Tibial artery (tissue), 4 donors: ENCODE measurements around the gene WDHD1.
"Not testable (repeated sequence)": the region's sequence is repeated elsewhere in the genome, so short reads cannot be mapped to it uniquely, and the experiment has no call there.

Experiments
- DNase-seq, 2 donors: peaks; one replicate each; pipeline ENCODE4 v3.0.0-alpha.2; 2019
- H3K27ac ChIP-seq, 2 donors: fragments of 200-600 bp; sonication (generic) in 1 of 2; 1 replicate in 1 of 2; 2 replicates in 1 of 2; pipeline ENCODE4 v1.5.1; 2018 to 2019; ENCODE audit warnings: mild to moderate bottlenecking in 1 of 2
- H3K27me3 ChIP-seq, 2 donors: fragments of 200-600 bp; sonication (generic) in 1 of 2; one replicate each; pipeline versions ENCODE4 v1.5.1 to v1.6.0; 2016 to 2019
- H3K36me3 ChIP-seq, 3 donors: fragments of 200-600 bp; sonication (generic) in 2 of 3; one replicate each; pipeline ENCODE4 v1.5.1; 2016 to 2019; ENCODE audit warnings: mild to moderate bottlenecking in 2 of 3
- H3K4me1 ChIP-seq, 4 donors: fragments of 200-600 bp; sonication (generic) in 2 of 4; 1 replicate in 3 of 4; 2 replicates in 1 of 4; pipeline ENCODE4 v1.5.1; 2016 to 2019
- H3K4me3 ChIP-seq, 2 donors: fragments of 200-600 bp; sonication (generic) in 1 of 2; 1 replicate in 1 of 2; 2 replicates in 1 of 2; pipeline ENCODE4 v1.5.1; 2018 to 2019; ENCODE audit warnings: mild to moderate bottlenecking in 2 of 2
- H3K9me3 ChIP-seq, 3 donors: fragments of 200-600 bp; sonication (generic) in 1 of 3; one replicate each; pipeline ENCODE4 v1.5.1; 2016 to 2019
- intact Hi-C: fragments of 100-400 bp; cut with DNase I; formaldehyde crosslinking; loops from one replicate; pipeline ENCODE4 v1.15.0; 2023; ENCODE audit warnings: low total_unique reads
- TF ChIP-seq, protein P1 (sequence below), 2 experiments: fragments of 200-600 bp in 1 of 2; fragments of 450-650 bp in 1 of 2; IDR thresholded peaks; one replicate each; pipeline ENCODE4 v1.5.1; 2017 to 2019; ENCODE audit warnings: antibody characterized with exemption in 2 of 2, mild to moderate bottlenecking in 1 of 2, moderate library complexity in 1 of 2

The WDHD1 gene

DNA sequence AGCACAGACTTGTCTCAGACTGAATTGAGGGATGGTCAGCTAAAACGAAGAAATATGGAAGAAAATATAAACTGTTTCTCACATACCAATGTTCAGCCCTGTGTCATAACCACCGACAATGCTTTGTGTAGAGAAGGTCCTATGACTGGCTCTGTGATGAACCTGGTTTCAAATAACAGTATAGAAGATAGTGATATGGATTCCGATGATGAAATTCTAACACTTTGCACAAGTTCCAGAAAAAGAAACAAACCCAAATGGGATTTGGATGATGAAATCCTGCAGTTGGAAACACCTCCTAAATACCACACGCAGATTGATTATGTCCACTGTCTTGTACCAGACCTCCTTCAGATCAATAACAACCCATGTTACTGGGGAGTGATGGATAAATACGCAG is 16.6 kb upstream of the WDHD1 start:
- H3K4me1 ChIP-seq = no peaks in the 10 kb centered on the region
- DNase-seq = no peak
- H3K4me3 ChIP-seq = no peak overlapping the region
- H3K27ac ChIP-seq = no peak overlapping the region
- TF ChIP-seq, protein P1, sequence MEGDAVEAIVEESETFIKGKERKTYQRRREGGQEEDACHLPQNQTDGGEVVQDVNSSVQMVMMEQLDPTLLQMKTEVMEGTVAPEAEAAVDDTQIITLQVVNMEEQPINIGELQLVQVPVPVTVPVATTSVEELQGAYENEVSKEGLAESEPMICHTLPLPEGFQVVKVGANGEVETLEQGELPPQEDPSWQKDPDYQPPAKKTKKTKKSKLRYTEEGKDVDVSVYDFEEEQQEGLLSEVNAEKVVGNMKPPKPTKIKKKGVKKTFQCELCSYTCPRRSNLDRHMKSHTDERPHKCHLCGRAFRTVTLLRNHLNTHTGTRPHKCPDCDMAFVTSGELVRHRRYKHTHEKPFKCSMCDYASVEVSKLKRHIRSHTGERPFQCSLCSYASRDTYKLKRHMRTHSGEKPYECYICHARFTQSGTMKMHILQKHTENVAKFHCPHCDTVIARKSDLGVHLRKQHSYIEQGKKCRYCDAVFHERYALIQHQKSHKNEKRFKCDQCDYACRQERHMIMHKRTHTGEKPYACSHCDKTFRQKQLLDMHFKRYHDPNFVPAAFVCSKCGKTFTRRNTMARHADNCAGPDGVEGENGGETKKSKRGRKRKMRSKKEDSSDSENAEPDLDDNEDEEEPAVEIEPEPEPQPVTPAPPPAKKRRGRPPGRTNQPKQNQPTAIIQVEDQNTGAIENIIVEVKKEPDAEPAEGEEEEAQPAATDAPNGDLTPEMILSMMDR (IDR thresholded peaks at IDR 0.05) = no peak
- no peaks in the 10 kb centered on the region for H3K27me3 ChIP-seq
- no peaks in the 10 kb centered on the region for H3K9me3 ChIP-seq
- H3K36me3 ChIP-seq = peaks cover 13 to 17% (median 15%) of the 10 kb centered on the region in 3 donors
- intact Hi-C loops = no loop called here

DNA sequence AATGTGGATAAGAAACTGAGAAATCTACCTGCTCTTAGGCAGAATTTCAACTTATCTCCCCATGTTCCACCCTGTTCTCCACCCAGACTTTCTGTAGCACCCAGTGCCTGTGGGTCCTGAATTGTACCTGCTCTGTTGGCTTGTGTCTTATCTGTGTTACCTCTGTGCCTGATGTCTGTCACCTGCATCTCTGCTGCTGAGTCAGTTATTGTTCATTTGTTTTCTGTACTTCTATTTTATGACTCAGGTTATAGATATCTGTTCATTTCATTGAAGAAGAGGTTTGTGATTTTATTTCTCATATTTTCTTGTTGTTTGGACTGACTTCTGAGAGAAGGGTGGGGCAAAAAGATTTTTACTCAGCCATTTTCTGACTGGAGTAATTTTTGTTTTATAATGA is 11.8 kb upstream of the WDHD1 start:
- Histone ChIP-seq H3K9me3 (no peaks in the 10 kb centered on the region), H3K27ac (no peak overlapping the region), H3K36me3 (peaks cover 14 to 27% (median 17%) of the 10 kb centered on the region in 3 donors), H3K27me3 (no peaks in the 10 kb centered on the region), H3K4me3 (no peak overlapping the region), H3K4me1 (no peaks in the 10 kb centered on the region)
- no peak for DNase-seq
- intact Hi-C loops = no loop called here
- TF ChIP-seq, protein P1 (IDR thresholded peaks at IDR 0.05) = no peak

DNA sequence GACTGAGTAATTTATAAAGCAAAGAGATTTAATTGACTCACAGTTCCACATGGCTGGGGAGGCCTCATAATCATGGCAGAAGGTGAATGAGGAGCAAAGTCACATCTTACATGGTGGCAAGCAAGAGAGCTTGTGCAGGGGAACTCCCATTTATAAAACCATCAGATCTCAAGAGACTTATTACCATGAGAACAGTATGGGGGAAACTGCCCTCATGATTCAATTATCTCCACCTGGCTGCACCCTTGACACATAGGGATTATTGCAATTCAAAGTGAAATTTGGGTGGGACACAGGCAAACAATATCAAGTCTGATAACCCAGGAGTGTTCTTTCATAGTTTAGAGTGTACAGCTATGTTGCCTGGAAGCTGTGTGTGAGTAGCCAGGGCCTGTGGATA is 11.1 kb upstream of the WDHD1 start:
- H3K4me1 ChIP-seq, H3K9me3 ChIP-seq, DNase-seq, H3K4me3 ChIP-seq, H3K27ac ChIP-seq, intact Hi-C loops, H3K27me3 ChIP-seq: not testable (repeated sequence)
- peaks cover 7 to 20% (median 9%) of the 10 kb centered on the region in 3 donors for H3K36me3 ChIP-seq

DNA sequence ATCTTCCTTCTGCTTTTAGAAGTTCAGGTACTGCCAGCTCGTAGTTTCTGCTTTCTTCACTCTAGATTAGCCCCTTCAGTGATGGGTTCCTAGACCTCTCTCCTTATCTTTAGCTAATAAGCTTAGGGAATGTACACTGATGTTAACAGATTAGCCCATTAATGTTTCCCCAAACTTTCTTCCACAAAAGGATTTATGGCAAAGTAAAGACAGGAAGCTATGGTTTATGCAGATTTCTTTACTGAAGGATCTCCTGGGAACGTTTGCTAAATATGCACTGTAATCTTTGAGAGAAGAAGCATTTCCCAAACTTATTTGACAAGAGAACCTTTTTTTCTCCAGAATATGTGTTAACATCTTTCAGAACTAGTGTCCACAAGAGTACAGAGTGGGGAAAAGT is 4.3 kb upstream of the WDHD1 start:
- no peak for DNase-seq
- H3K36me3 ChIP-seq = peaks cover 7 to 15% (median 7%) of the 10 kb centered on the region in 3 donors
- intact Hi-C loops = no loop called here

DNA sequence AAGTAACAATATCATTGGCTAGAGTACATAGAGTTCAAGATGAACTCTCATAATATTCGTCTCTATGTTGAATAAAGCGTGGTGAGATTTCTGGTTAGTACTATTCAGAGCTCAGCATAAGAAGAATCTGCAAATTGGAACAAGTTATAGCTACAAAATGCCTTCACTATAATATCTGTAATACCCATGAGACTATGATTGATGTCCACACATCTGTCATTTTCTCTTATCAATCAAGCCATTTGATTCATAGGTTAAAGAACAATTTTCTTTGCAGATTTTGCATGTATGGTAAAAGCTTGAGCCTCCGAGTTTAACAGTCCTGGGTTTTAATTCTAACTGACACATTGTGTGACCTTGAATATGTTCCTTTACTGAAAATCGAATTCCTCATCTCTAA is 1.6 kb upstream of the WDHD1 start:
- TF ChIP-seq, protein P1 (IDR thresholded peaks at IDR 0.05) = no peak
- Histone ChIP-seq H3K4me1 (peaks cover 0 to 33% (median 18%) of the 10 kb centered on the region in 4 donors), H3K4me3 (peak overlapping the region; percentile 83 to 84)

More for the DNA sequence above, 4.3 kb upstream of the WDHD1 start:
- Histone ChIP-seq H3K27ac (no peak overlapping the region), H3K27me3 (no peaks in the 10 kb centered on the region), H3K9me3 (no peaks in the 10 kb centered on the region), H3K4me1 (peaks cover 0 to 29% (median 13%) of the 10 kb centered on the region in 4 donors), H3K4me3 (no peak overlapping the region)
- TF ChIP-seq, protein P1 (IDR thresholded peaks at IDR 0.05) = no peak

DNA sequence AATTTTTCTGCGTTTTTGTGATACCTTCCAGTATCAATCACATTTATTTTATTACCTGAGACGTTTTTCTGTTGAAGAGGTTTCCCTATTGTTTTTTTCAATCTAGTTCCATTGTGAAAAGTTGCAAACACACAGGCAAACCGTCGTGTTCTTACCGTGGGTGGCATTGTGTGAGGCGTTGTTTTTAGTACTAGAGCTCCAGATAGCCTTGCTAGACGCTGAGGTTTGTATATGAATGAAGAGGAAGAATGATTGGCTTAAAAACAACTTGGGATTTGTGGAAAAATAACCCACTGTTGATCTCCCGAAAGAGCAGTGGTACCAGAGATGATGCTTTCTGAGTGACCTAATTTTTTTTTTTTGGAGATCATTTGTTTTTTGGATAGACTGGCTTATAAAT is 1.2 kb upstream of the WDHD1 start:
- H3K27ac ChIP-seq = no peak overlapping the region
- TF ChIP-seq, protein P1 (IDR thresholded peaks at IDR 0.05) = no peak
- no peaks in the 10 kb centered on the region for H3K9me3 ChIP-seq
- peak overlapping the region; percentile 83 to 84 for H3K4me3 ChIP-seq
- no peaks in the 10 kb centered on the region for H3K36me3 ChIP-seq
- peaks cover 0 to 33% (median 18%) of the 10 kb centered on the region in 4 donors for H3K4me1 ChIP-seq
- DNase-seq = no peak
- no peaks in the 10 kb centered on the region for H3K27me3 ChIP-seq
- intact Hi-C loops = no loop called here

More for the DNA sequence above, 1.6 kb upstream of the WDHD1 start:
- no peak for DNase-seq
- intact Hi-C loops = no loop called here
- H3K27ac ChIP-seq = no peak overlapping the region
- H3K36me3 ChIP-seq = no peaks in the 10 kb centered on the region
- H3K27me3 ChIP-seq = no peaks in the 10 kb centered on the region
- H3K9me3 ChIP-seq = no peaks in the 10 kb centered on the region
